Esophagus (tissue), 2 donors: ENCODE results near the gene RNF125. TPM values are rescaled to one million over a fixed set of nuclear protein-coding genes. Genes with fewer than 3 reads are reported as not detected.
A peak's percentile ranks its signal among the peaks of the same experiment; 100 is the strongest.
"Not testable (repeated sequence)": the region's sequence is repeated elsewhere in the genome, so short reads cannot be mapped to it uniquely, and the experiment has no call there.

ENCODE experiments used
- H3K27ac ChIP-seq, 2 donors: one replicate each; pipeline ENCODE4 v1.5.1; 2013; ENCODE audit warnings: low read depth in 2 of 2, mild to moderate bottlenecking in 2 of 2, inconsistent platforms in 1 of 2, low read length in 1 of 2, moderate library complexity in 1 of 2
- H3K27me3 ChIP-seq, 2 donors: one replicate each; pipeline ENCODE4 v1.6.1; 2013; ENCODE audit warnings: low read length in 2 of 2, control low read depth in 1 of 2, mild to moderate bottlenecking in 1 of 2; ENCODE audit not compliant: insufficient read depth in 2 of 2, control insufficient read depth in 1 of 2
- H3K36me3 ChIP-seq, 2 donors: one replicate each; pipeline ENCODE4 v1.6.1; 2013; ENCODE audit warnings: low read length in 1 of 2; ENCODE audit not compliant: control insufficient read depth in 2 of 2, insufficient read depth in 2 of 2
- H3K4me1 ChIP-seq, 2 donors: one replicate each; pipeline ENCODE4 v1.6.1; 2013; ENCODE audit warnings: low read length in 1 of 2; ENCODE audit not compliant: control insufficient read depth in 2 of 2, insufficient read depth in 2 of 2
- H3K4me3 ChIP-seq, 2 donors: one replicate each; pipeline ENCODE4 v1.5.1; 2013; ENCODE audit warnings: low read length in 2 of 2, mild to moderate bottlenecking in 2 of 2, low read depth in 1 of 2, moderate library complexity in 1 of 2
- H3K9me3 ChIP-seq, 2 donors: one replicate each; pipeline ENCODE4 v1.6.1; 2013; ENCODE audit warnings: mild to moderate bottlenecking in 2 of 2, low read depth in 1 of 2, low read length in 1 of 2, moderate library complexity in 1 of 2; ENCODE audit not compliant: control insufficient read depth in 2 of 2, insufficient read depth in 1 of 2
- WGBS, 2 donors: extraction: QIAGEN DNeasy Blood & Tissue Kit; methylation state at CpG; one replicate each; pipeline ENCODE4 v1.1.7; 2013; 5-methylcytosine and 5-hydroxymethylcytosine counted together
- polyA plus RNA-seq, 2 donors: library from polyadenylated mRNA; stranded (reverse); fragments of 200-250 nt; gene quantifications; one replicate each; pipeline ENCODE4 v1.2.3, GENCODE V29; 2013
- donor health status: healthy with polysubstance abuse.
- donor health status: Bipolar disorder and iron deficiency.

Gene RNF125
- polyA plus RNA-seq, 2 donors: 1.2 TPM

DNA sequence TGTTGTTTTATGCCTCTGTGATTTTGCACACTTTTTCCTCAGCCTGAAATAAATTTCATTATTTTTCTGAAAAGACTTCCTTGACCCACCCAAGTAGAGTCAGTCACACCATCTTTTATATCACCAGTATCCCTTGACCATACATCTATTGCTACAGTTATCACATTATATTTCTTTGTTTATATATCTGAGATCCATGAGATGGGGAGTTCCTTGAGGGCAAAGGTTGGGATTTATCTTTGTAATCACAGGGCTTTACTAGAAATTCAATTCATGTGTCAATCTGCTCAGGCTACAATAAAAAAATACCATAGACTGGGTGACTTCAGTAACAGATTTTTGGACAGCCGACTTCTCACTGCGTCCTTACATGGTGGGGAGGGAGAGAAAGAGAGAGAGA lies 60.2 kb downstream of the RNF125 start:
- Histone ChIP-seq H3K4me3 (no peak overlapping the region), H3K36me3 (no peaks in the 10 kb centered on the region), H3K27me3 (no peaks in the 10 kb centered on the region), H3K4me1 (no peaks in the 10 kb centered on the region), H3K27ac (no peak overlapping the region), H3K9me3 (no peaks in the 10 kb centered on the region)
- WGBS, 2 donors: 83 to 97% methylated on average over 2 of the region's 2 CpGs

DNA sequence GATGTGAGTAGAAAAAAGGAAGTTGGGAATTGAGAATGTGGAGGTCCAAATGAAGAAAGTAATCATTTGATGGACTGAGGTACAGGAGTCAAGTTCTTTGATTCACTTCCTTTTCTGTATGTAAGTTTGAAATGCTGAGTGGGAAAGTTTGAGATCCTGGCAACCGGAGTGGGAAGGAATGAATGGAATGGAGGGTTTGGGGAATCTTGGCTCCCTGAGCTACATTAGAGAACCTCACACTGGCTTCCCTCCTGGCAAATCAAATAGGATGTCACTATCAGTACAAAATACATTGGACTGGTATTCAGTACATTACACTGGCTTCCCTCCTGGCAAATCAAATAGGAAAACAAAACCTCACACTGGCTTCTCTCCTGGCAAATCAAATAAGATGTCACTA lies 63.3 kb downstream of the RNF125 start:
- no peak overlapping the region for H3K4me3 ChIP-seq
- no peaks in the 10 kb centered on the region for H3K9me3 ChIP-seq
- H3K27me3 ChIP-seq: no peaks in the 10 kb centered on the region
- H3K4me1 ChIP-seq: no peaks in the 10 kb centered on the region
- no peak overlapping the region for H3K27ac ChIP-seq
- no peaks in the 10 kb centered on the region for H3K36me3 ChIP-seq
- 67 to 69% methylated on average over 1 of the region's 1 CpG for whole genome bisulfite sequencing, 2 donors

- Histone ChIP-seq H3K27ac (no peak overlapping the region), H3K9me3 (no peaks in the 10 kb centered on the region), H3K36me3 (no peaks in the 10 kb centered on the region), H3K27me3 (no peaks in the 10 kb centered on the region), H3K4me1 (no peaks in the 10 kb centered on the region), H3K4me3 (no peak overlapping the region)
- 96 to 98% methylated on average over 8 of the region's 8 CpGs for WGBS, 2 donors
Measured at GRCh38 chr18:32083781-32084180, 65.2 kb downstream of the RNF125 start.

- H3K27me3 ChIP-seq: no peaks in the 10 kb centered on the region
- no peaks in the 10 kb centered on the region for H3K36me3 ChIP-seq
- H3K4me3 ChIP-seq: no peak overlapping the region
- 89% methylated on average over 6 of the region's 6 CpGs for WGBS, 2 donors
- H3K9me3 ChIP-seq: no peaks in the 10 kb centered on the region
- H3K4me1 ChIP-seq: no peaks in the 10 kb centered on the region
- no peak overlapping the region for H3K27ac ChIP-seq
Measured at GRCh38 chr18:32086881-32087280, 68.3 kb downstream of the RNF125 start.

DNA sequence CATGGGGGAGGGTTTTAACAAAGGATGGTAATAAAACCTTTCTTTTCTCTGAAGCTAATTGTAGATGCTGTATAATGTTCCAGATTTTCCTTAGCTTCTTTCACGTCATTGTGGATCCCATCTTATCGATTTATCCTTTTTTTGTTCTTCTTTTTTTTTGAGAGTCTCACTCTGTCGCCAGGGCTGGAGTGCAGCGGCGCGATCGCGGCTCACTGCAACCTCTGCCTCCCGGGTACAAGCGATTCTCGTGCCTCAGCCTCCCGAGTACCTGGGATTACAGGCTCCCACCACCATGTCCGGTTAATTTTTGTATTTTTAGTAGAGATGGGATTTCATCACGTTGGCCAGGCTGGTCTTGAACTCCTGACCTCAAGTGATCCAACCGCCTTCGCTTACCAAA lies 72.2 kb downstream of the RNF125 start:
- H3K27ac ChIP-seq, H3K4me3 ChIP-seq, H3K4me1 ChIP-seq, H3K9me3 ChIP-seq, H3K27me3 ChIP-seq, H3K36me3 ChIP-seq: not testable (repeated sequence)
- 95 to 96% methylated on average over 16 of the region's 16 CpGs for WGBS, 2 donors

GRCh38 chr18:32091325-32091723 lies 72.7 kb downstream of the RNF125 start:
- Histone ChIP-seq H3K9me3 (no peaks in the 10 kb centered on the region), H3K27ac (peak overlapping the region; percentile 100), H3K4me3 (peak overlapping the region; percentile 73 to 82), H3K27me3 (no peaks in the 10 kb centered on the region), H3K4me1 (no peaks in the 10 kb centered on the region), H3K36me3 (peaks cover 0 to 3% of the 10 kb centered on the region in 2 donors)
- WGBS, 2 donors: 38 to 39% methylated on average over 7 of the region's 7 CpGs

DNA sequence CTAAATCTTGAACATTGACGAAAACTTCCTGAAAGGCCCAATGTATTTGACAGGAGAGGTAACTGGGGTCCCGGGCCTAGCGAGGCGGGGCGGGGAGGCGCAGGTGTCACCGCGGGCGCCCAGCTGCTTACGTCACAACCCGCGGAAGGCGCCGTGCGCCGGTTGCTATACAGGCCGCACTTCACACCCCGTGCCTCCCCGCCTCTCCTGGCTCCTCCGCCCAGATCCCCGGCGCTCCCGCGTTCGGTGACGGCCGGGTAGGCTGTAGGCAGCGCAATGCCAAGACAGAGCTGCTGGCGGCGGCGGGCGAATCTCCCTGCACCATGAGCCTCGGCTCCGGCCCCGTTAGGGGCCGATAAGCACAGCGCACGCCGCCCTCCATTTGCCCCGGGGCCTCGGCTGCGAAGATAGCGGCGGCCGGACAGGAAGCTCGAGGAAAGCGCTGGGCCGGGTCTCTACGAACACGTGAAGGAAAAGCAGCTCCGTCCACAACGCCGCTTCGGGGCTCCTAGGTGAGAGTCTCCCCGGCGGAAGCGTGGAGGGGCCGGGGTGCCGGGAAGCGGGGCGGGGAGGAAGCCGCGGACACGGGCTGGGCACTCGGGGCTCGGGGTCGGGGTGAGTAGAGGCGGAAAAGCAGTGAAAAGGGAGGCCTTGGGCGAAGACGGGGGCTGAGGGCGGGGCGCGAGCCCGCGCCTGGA lies 73.2 kb downstream of the RNF125 start, which contains the start of gene RNF138:
RNF138 (plus strand) TSS at position 151 of the 698 bp plus-strand sequence. CDS start 903 bp downstream, outside the sequence.
- no peaks in the 10 kb centered on the region for H3K27me3 ChIP-seq
- WGBS, 2 donors: 1% methylated on average over 64 to 75 of the region's 75 CpGs
- H3K4me1 ChIP-seq: no peaks in the 10 kb centered on the region
- peak within 1 kb of the TSS; percentile 100 for H3K27ac ChIP-seq
- H3K4me3 ChIP-seq: peak within 1 kb of the TSS; percentile 82 to 97
- H3K9me3 ChIP-seq: no peaks in the 10 kb centered on the region
- H3K36me3 ChIP-seq: peaks cover 0 to 3% of the 10 kb centered on the region in 2 donors

- WGBS, 2 donors: 0 to 1% methylated on average over 53 to 77 of the region's 77 CpGs
- H3K4me1 ChIP-seq: no peaks in the 10 kb centered on the region
- H3K27me3 ChIP-seq: no peaks in the 10 kb centered on the region
- no peaks in the 10 kb centered on the region for H3K9me3 ChIP-seq
- H3K27ac ChIP-seq: peak overlapping the region; percentile 100
- H3K4me3 ChIP-seq: peak overlapping the region; percentile 82 to 97
- peaks cover 0 to 3% of the 10 kb centered on the region in 2 donors for H3K36me3 ChIP-seq
Measured at GRCh38 chr18:32092422-32093101, 73.9 kb downstream of the RNF125 start.

- Histone ChIP-seq H3K36me3 (peaks cover 0 to 3% of the 10 kb centered on the region in 2 donors), H3K9me3 (no peaks in the 10 kb centered on the region), H3K27me3 (no peaks in the 10 kb centered on the region), H3K27ac (peak overlapping the region; percentile 93 to 96), H3K4me1 (no peaks in the 10 kb centered on the region), H3K4me3 (peak overlapping the region; percentile 82 to 97)
- WGBS, 2 donors: 0 to 1% methylated on average over 32 of the region's 32 CpGs
Measured at GRCh38 chr18:32093102-32093511, 74.5 kb downstream of the RNF125 start.
